ENCODE data around the gene ERC2.
"Not testable (repeated sequence)": the region's sequence is repeated elsewhere in the genome, so short reads cannot be mapped to it uniquely, and the experiment has no call there.

The ERC2 gene

DNA sequence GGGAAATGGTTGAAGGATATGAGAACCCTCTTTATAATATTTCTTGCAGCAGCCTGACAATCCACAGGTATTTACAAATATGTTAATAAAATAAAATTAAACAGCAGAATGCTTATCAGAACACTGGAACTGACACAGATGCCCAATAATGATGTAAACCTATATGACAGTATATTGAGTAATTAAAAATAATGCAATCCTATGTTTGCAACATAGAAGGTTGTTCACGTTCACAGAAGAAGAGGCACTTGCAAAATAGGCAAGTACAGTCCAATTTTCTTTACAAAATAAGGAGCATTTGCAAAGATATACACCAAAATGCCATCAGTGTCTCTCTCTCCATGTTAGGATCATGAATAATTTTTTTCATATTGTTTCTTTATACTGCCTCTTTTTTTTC, 584.2 kb downstream of the ERC2 start:
- DNase-seq (ENCODE audit: low spot score), result no peak

DNA sequence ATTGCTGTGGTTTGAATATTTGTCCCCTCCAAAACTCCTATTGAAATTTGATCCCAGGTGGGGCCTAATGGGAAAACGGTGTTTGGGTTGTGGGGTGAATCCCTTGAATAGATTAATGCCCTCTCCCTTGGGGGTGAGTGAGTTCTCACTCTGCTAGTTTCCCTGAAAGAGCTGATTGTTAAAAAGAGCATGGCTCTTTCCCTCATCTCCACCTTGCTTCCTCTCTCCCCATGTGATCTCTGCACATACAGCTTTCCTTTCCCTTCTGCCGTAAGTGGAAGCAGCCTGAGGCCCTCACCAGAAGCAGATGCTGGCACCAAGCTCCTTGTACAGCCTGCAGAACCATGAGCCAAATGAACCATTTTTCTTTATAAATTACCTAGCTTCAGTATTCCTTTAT, 586.3 kb downstream of the ERC2 start:
- no peak for DNase-seq (ENCODE audit: low spot score)

DNA sequence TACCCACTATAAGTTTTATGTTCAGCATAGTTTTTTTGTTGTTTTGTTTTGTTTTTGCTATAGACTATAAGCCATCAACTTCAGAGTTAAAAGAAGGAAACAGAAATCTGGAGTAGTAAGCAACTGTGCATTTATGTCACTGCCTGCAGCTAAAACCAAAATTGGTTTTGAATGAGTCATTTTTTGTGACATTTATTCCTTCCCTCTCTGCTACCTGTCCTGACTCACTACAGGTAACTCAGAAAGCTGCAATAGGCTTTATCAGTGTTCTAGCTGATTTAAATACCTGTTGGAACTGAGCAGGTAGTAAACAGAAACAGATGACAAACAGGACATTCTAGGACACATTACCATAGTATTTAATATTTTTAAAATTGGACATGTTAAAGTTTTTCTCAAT, 587.9 kb downstream of the ERC2 start:
- DNase-seq (ENCODE audit: low spot score), result no peak

DNA sequence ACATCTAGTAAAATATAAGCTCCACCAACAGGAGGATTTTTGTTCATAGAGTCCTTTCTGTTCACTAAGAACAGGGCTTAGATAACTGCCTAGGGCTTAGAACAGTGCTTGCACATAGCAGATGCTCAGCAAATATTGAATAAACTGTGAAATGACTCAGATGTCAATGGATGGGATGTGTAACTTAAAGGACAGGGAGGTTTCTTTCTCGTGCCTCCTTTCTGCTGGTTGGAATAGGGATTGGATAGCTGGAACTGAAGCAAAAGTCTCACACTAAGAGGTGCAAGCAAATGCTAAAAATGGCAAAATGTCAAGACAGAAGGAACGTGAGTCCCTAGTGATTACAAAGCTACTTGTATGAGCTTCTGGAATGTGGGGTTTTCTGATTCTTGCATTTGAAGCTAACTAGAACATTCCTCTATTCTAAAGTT, 588.4 kb downstream of the ERC2 start:
- no peak for DNase-seq (ENCODE audit: low spot score)

DNA sequence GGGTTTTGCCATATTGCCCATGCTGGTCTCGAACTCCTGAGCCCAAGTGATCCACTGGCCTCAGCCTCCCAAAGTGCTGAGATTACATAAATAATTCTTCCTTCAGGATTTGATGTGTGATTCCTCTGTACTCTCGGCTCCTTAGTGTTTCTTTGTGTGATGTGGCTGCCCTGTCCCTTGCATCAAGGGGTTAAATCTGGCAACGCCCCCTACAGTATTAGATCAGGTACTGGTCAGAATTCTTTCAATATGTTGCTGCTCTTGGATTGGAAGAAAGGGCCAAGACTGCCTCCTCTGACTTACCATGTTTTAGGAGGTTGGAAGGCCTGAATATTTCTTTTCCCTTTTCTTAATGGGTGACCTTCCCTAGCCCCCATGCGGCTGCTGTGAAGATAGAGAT, 590.6 kb downstream of the ERC2 start:
- no peak for DNase-seq (ENCODE audit: low spot score)

DNA sequence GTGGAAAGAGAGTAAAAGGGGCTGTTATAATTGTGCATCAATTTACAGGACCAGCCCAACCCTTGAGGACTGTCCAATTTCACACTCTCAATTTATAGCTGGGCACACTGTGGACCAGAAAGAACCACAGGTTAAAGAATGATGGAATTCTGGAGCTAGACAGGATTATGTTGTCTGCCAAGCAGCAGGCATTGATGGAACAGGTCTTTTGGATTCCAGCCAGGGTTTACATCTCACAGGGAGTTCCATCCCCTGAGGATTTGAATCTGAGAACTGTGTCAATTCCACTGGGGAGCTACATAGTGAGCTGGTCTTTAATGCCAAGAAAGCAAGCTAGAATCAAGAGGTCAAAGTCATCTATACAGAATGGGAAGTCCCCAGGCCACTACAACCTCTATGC, 591.7 kb downstream of the ERC2 start:
- DNase-seq (ENCODE audit: low spot score), result no peak

DNA sequence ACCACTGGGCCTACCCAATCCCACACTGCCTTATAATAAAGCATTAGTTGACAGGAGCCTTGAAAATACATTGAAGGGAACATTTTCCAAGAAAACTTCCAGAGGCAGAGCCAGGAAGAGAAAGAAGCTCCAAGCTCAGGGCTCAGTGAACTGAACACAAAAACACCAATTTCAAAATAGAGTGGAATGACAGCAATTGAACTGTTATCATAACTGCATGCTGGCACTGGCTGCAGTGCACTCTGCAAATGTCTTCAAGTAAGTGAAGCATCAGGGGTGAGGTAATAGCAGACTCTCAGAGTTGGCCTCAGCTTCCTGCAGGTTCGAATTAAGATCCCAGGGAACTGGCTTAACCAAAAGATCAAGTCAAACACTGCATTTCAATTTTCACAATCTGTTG, 593.2 kb downstream of the ERC2 start:
- no peak for DNase-seq (ENCODE audit: low spot score)

DNA sequence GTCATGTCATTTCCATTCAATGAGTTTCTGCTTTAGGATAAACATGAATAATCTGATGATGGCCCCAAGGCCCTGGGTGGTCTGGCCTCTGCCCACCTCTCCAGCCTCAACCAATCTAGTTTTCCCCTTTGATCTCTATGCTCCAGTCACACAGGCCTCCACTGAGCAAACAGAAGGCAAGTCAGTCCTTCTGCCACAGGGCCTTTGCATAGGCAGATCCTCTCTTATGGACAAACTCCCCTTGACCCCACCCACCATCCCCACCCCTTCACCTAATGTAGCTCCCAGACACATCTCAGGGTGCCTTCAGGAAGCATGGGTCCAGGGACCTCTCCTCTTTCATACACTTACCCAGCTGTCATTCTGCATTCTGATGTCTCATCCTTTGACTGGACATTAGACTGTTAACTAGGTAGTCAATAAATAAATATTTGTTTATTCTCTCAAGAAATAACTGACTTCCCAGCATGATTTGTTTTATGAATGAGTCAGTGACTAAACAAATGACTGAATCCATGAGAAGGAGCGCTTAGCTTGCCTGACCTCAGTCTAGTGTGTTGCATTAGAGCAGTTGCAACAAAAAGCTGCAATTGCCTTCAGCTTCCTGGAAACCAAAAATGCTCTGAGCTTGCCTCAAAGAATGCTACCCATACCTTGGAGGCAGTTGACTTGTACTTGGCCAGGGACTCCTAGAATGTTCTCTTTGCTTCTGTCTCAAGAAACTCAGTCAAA, 594.6 kb downstream of the ERC2 start:
- DNase-seq (ENCODE audit: low spot score), result no peak

DNA sequence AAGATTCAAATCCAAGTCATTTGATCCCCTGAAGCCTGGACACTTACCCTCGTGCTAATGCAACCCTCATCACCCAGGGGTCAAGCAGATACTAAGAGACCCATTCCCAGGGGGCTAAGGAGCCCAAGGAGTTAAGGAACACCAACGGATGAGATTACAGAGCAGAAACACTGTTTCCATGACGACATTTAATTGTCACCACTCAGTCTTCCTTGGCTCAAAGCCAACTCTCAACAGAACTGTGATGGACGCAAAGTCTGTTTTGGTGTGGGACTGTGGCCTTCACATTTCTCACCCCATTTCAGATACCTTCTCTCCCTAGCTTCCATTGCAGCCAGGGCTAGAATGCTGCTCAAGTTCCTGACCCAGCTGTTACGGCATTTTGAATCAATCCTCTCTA, 597.7 kb downstream of the ERC2 start:
- DNase-seq (ENCODE audit: low spot score), result no peak

DNA sequence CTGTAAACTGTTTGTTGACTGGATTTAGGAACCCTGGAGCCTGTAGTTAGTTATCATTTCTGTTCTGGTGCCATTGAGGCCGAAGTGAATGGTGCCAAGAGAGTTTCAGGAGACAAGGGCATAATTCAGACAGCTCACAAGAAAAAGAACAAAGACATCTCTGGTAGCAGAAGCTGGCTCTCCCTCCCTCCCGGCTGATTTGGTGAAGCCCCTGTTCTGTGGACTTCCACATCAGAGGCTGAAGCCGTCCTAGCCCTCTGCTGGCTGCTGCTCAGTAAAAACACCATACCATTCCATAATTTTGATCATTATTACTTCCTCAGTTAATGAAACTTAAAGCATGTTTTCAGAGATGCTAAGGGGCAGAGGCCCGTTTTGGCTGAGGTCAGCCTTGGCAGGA, 599.9 kb downstream of the ERC2 start:
- peak; percentile 85 for DNase-seq (ENCODE audit: low spot score)

DNA sequence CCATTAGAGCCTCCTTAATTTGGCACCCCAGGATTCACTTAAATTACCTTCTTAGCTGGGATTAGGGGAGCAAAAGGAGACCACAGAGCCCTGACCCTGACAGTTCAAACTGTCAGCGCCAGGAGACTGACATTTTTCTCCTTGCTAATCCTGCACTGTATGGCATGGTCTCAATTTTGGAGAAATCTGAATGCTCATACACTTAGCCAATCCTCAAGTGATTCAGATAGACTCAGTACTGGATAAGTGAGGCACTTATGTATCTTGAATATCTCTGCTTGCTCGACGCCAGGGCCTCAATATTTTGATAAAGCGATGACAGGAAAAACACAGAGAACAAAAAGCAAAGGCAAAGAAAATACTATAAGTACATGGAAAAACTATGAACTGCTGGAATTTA, 605.2 kb downstream of the ERC2 start:
- no peak for DNase-seq (ENCODE audit: low spot score)

DNA sequence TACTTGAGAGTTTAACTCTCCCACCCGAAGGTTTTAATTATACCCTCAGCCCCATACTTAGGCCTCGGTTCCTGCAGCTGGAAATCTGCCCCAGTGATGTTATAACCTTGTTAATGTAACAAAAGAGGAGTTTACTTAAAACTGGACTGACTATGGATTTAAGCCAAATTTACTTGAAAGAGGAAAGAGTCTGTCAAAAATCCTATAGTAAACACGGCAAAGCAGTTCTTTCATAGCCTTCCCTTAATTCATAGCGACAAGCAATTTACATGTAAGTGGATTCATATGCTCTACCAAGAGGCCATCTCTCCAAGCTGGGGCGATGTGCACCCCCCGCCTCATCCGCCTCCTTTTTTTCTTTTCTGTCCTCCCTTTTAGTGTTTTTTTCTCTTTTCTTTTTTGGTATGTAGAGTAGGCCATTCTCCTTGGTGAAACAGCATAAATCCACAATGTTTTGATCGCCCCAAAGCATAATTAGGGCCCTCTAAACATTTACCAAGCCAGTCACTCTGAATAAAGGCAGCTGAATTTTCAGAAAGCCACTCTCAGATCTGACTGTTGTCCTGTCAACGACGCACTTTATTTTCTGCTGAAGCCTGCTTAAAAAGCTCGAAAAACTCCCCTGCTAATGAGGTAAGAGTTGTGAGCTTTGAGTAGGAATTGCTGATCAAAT, 608.1 kb downstream of the ERC2 start:
- DNase-seq (ENCODE audit: low spot score), result no peak

DNA sequence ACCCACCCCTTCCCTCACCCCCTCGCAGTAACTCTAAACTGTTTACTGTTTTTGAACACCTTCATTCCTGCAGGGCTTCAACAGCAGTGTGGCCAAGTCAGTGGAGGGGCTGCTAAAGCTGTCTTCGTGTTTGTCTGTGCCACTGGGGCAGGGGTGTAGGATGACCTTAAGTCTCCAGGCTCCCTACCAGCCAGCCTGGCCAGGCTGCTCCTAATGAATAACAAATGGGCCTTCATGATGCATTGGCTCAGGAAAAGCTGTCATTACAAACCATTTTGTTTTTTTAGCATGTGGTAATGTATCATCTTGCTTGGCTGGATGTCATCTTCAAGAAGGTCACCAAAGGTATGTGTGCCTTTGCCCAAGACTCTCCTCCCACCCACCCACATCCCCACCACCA, 609.0 kb downstream of the ERC2 start:
- no peak for DNase-seq (ENCODE audit: low spot score)

DNA sequence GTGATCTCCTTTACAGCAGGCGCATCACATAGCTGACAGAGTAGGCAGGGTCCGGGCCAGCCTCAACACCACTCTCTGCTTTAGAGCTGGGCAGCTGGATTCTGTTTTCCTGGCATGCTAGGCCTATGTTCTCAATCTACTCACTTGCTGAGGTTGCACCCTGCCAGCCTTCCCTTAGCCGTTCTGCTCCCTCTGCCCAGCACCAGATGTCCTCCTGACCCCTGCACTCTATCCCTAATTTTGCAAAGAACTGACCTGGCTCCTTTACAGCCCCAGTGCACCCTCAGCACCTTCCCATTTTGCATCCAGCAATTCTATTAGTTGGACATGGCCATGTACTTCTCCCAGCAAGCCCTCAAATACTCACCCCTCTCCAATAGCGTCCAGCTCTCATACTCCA, 609.5 kb downstream of the ERC2 start:
- DNase-seq (ENCODE audit: low spot score), result no peak

DNA sequence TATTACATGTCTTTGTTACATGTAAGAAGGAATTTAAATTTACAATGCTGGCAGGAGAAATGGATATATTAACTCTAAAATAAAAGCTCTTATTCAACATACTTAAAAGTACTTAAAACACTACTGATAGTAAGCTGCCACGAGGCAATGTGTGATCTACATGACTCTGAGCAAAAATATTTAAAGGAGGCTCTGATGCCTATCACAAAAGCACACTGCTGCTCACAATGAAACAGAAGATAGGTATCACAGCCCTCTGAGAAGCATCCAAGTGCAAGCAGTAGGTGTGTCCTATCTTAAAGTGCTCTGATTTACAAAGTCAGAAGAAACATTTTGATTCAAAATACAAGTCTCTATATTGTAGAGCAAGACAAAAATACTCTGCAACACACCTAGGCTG, 610.0 kb downstream of the ERC2 start:
- DNase-seq (ENCODE audit: low spot score), result no peak

DNA sequence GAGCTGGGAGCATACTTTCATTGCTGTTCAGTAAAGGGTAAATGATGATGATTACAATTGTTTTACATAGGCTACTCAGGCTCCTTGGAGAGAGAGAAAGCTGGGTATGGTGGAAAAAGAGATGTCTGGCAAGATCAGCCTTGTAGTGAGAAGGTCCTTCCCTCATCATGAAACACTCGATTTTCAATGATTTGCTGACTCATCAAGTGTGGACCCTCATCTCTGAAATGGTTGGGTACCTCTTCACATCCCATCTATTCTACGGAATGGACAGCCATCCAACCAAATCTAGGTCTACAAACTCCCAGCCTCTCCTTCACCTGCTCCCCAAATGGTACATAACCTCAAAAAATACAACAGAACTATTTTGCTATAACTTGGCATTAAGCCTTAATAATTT, 610.6 kb downstream of the ERC2 start:
- no peak for DNase-seq (ENCODE audit: low spot score)

DNA sequence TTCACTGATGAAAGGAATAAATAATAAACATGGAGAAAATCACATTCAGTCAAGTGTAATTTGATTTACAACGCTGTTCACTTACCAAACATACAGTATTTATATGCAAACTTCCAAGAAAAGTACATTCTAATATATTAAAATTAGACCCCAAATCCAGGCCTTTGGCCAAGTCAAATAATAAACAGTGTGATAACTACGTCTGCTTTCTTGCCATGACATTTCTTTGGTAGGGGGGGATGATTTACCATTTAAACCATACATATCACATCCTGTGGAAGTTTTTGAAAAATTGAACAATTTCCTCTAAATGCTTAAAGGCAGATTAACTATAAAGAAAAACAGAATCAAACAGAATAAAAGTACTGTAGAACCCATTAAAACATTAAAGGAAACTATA, 613.0 kb downstream of the ERC2 start:
- DNase-seq (ENCODE audit: low spot score), result no peak

DNA sequence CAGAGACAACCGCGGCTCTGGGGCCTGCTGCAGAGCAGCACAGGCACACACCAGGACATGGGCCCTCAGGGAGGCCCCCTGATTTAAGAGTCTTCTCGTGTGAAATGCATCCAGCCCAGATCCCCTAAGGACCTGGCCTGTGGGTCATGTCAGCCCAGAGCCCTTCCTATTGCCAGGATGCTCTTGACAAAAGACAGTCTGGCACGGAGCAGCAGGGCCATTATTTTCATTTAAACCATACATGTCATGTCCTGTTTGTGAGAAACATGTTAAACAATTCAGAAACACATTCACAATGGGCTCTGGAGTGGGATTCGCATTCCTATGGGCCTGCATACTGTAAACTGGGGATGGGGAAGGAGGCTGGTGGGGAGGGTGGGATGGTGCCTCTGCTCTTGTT, 613.8 kb downstream of the ERC2 start:
- no peak for DNase-seq (ENCODE audit: low spot score)

DNA sequence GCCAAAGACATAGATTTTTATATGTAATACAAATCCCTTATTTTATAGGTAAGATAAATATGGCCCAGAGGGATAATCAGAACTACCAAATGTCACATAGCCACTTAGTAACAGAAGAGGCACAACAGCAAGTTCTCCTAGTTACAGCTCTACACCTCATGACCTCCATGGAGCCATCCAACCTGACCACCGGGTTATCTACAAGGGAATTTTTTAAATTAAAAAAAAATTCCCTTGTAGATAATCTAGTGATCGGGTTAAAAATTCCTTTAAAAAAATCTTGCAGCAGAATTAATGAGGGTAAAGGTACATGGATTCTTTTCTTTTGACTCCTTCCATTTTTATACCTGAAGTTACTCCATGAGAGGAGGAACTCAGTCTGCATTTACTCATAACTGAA, 615.9 kb downstream of the ERC2 start:
- no peak for DNase-seq (ENCODE audit: low spot score)

DNA sequence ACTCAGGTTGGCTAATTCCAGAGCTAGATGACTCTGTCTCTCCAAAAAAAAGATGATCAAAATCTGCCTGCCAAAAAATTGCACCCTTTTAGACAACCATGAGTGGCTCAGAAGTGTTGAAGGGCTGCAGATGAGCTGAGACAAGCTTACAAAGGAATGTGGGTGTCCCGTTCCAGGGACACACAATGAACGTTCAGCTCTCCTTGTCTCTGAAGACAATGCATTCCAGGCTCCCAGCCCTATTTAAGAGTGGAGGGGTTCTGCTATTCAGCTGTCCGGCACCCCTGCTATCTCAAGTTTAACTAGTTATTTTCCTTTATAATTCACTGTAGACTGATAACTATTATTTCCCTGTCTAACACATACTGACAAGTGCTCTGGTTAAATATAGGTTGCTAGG, 626.1 kb downstream of the ERC2 start:
- DNase-seq (ENCODE audit: low spot score), result no peak

DNA sequence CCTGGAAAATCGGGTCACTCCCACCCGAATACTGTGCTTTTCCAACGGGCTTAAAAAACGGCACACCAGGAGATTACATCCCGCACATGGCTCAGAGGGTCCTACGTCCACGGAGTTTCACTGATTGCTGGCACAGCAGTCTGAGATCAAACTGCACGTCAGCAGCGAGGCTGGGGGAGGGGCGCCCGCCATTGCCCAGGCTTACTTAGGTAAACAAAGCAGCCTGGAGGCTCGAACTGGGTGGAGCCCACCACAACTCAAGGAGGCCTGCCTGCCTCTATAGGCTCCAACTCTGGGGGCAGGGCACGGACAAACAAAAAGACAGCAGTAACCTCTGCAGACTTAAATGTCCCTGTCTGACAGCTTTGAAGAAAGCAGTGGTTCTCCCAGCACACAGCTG, 636.4 kb downstream of the ERC2 start:
- DNase-seq (ENCODE audit: low spot score), result not testable (repeated sequence)

DNA sequence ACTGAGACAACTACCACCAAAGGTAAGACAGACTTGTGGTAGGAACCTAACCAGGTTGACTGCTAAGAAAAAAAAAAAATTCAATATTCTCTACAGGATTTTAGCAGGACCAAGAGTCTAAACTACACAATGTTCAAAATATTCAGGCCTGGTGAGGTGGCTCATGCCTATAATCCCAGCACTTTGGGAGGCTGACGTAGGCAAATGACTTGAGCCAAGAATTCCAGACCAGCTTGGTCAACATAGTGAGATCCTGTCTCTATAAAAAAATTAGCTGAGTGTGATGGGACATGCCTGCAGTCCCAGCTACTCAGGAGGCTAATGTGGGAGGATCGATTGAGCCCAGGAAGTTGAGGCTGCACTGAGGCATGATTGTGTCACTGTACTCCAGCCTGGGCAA, 639.6 kb downstream of the ERC2 start:
- DNase-seq (ENCODE audit: low spot score), result no peak

DNA sequence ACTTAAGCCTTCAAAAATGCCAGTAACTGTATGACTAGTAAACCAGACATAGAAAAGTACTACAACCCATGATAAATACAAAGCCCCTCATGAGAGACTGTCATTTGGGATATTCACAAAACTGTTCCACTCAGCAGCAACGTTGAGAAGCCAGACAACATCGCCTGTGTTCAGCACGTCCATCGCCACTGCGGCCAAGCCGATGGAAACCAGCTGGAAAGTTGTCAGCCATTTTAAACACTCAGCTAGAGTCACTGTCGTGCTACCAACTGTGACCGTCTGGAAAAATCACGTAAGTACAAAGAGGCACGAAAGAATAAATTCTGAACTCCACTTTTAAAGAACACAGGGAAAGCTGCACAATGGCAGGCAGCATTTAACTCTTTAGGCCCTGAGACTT, 640.5 kb downstream of the ERC2 start:
- DNase-seq (ENCODE audit: low spot score), result no peak

All from globus pallidus (tissue), 1 donor.